Activated naive CD4-positive, alpha-beta T cell treated with anti-CD3 and anti-CD28 coated beads, Interleukin-2, amount 50 U/mL, for 72 hours (primary cell): ENCODE measurements around the gene PSMB4. TPM values are rescaled to one million over a fixed set of nuclear protein-coding genes. Genes with fewer than 3 reads are reported as not detected.
"Not testable (repeated sequence)": the region's sequence is repeated elsewhere in the genome, so short reads cannot be mapped to it uniquely, and the experiment has no call there.

Experiments
- ATAC-seq, 2 donors: fragments of 150-1000 bp; cut with Tn5 transposase; 2 replicates each; pipeline ENCODE4 v1.10.0; 2021; ENCODE audit warnings: mild to moderate bottlenecking in 2 of 2, moderate library complexity in 2 of 2
- DNase-seq, 2 donors: peaks; one replicate each; pipeline ENCODE4 v3.0.0; 2021 to 2022; ENCODE audit warnings: low spot score in 2 of 2
- H3K27ac Mint-ChIP-seq, 2 donors: one replicate each; pipeline ENCODE4 v1.8.0; 2022; ENCODE audit warnings: mild to moderate bottlenecking in 2 of 2, mixed read lengths in 2 of 2
- H3K36me3 Mint-ChIP-seq, 2 donors: one replicate each; pipeline ENCODE4 v1.8.0; 2022; ENCODE audit warnings: mixed read lengths in 2 of 2
- H3K9me3 Mint-ChIP-seq, 2 donors: one replicate each; pipeline ENCODE4 v1.8.0; 2022; ENCODE audit warnings: mixed read lengths in 2 of 2
- total RNA-seq, 2 donors: library from RNA; stranded (reverse); gene quantifications; one replicate each; pipeline ENCODE4 v1.2.3, GENCODE V29; 2022

PSMB4 gene
- total RNA-seq: 100 to 1,000 TPM; 318 to 462 TPM

GRCh38 chr1:151399324-151400171, at the start of gene PSMB4:
Gene PSMB4, plus strand, starts transcription at chr1:151399573. Its CDS starts 15 bp downstream, at chr1:151399588.
- ATAC-seq (peak; percentile 91 to 96), DNase-seq (peak; percentile 70 to 82)
- peak within 1 kb of the TSS; percentile 97 to 98 for H3K27ac Mint-ChIP-seq
- peaks cover 30 to 43% of the 10 kb centered on the region in 2 donors for H3K36me3 Mint-ChIP-seq
- H3K9me3 Mint-ChIP-seq: no peaks in the 10 kb centered on the region

DNA sequence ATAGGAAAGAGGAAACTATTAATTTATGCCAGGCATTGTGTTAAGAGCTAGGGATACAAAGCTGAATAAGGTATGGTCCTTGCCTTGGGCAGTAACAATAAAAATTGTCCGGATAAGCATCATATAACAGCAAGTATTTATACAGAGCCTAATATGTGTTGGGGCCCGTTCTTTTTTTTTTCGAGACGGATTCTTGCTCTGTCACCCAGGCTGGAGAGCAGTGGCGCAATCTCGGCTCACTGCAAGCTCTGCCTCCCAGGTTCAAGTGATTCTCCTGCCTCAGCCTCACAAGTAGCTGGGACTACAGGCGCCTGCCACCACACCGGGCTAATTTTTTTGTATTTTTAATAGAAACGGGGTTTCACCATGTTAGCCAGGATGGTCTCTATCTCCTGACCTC, 49.0 kb upstream of the PSMB4 start:
- H3K36me3 Mint-ChIP-seq: peaks cover 14 to 18% of the 10 kb centered on the region in 2 donors
- H3K9me3 Mint-ChIP-seq, DNase-seq, H3K27ac Mint-ChIP-seq, ATAC-seq: not testable (repeated sequence)

GRCh38 chr1:151352021-151352718, 47.2 kb upstream of the PSMB4 start:
- ATAC-seq (no peak), DNase-seq (no peak)
- Mint-ChIP-seq H3K9me3 (no peaks in the 10 kb centered on the region), H3K36me3 (peaks cover 0 to 9% of the 10 kb centered on the region in 2 donors), H3K27ac (no peak overlapping the region)

- H3K36me3 Mint-ChIP-seq: peaks cover 0 to 13% of the 10 kb centered on the region in 2 donors
- no peak for ATAC-seq
- peaks cover 0 to 9% of the 10 kb centered on the region in 2 donors for H3K9me3 Mint-ChIP-seq
These were observed 42.7 kb upstream of the PSMB4 start for GRCh38 chr1:151356696-151357095.

DNA sequence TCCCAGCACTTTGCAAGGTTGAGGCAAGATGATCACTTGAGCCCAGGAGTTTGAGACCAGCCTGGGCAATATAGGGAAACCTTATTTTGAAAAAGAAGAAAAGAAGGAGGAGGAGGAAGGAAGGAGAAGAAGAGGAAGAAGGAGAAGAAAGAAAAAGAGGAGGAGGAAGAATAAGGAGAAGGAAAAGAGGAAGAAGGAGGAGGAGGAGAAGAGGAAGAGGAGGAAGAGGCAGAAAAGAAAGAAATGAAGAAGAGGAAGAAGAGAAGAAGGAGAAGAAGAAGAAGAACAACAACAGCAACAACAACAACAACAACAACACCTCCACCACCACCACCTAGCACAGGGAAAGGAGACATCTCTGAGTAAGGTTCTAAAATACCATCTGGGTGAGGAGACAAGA, 37.5 kb upstream of the PSMB4 start:
- Mint-ChIP-seq H3K36me3 (peaks cover 0 to 27% of the 10 kb centered on the region in 2 donors), H3K27ac (no peak overlapping the region)

More at GRCh38 chr1:151356696-151357095, 42.7 kb upstream of the PSMB4 start:
- H3K27ac Mint-ChIP-seq: no peak overlapping the region
- no peak for DNase-seq

DNA sequence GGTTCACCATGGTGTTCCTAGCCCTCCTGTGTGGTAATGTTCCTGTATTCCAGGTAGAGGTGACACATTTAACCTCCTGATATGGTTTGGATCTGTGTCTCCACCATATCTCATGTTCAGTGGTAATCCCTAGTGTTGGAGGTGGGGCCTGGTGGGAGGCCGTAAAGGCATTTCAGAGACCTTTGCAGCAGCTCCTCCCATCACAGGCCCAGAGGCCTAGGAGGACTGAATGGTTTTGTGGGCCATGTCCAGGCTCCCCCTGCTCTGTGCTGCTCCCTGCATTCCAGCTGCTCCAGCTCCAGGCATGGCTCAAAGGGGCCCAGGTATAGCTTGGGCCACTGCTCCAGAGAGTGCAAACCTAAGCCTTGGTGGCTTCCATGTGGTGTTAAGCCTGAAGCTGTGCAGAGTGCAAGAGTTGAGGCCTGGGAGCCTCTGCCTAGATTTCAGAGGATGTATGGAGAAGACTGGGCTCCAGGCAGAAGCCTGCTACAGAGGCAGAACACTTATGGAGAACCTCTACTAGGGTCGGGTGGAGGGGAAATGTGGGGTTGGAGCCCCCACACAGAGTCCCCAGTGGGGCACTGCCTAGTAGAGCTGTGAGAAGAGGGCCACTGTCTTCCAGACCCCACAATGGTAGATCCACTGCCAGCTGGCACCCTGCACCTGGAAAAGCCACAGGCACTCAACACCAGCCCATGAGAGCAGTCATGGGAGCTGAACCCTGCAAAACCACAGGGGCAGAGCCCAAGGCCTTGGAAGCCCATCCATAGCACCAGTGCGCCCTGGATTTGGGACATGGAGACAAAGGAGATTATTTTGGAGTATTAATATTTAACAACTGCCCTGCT, 36.8 kb upstream of the PSMB4 start:
- peaks cover 0 to 27% of the 10 kb centered on the region in 2 donors for H3K36me3 Mint-ChIP-seq
- DNase-seq (no peak), ATAC-seq (no peak)
- H3K9me3 Mint-ChIP-seq: peaks cover 0 to 20% of the 10 kb centered on the region in 2 donors
- H3K27ac Mint-ChIP-seq: no peak overlapping the region

More for the DNA sequence above, 37.5 kb upstream of the PSMB4 start:
- H3K9me3 Mint-ChIP-seq: peaks cover 0 to 20% of the 10 kb centered on the region in 2 donors
- ATAC-seq (no peak), DNase-seq (no peak)

GRCh38 chr1:151364996-151365395, 34.4 kb upstream of the PSMB4 start:
- peaks cover 0 to 27% of the 10 kb centered on the region in 2 donors for H3K36me3 Mint-ChIP-seq
- no peak for ATAC-seq
- no peak for DNase-seq
- peaks cover 0 to 20% of the 10 kb centered on the region in 2 donors for H3K9me3 Mint-ChIP-seq
- H3K27ac Mint-ChIP-seq: no peak overlapping the region

- no peak overlapping the region for H3K27ac Mint-ChIP-seq
- DNase-seq (no peak), ATAC-seq (no peak)
- H3K36me3 Mint-ChIP-seq: peaks cover 0 to 10% of the 10 kb centered on the region in 2 donors
- H3K9me3 Mint-ChIP-seq: peaks cover 0 to 6% of the 10 kb centered on the region in 2 donors
These were observed 31.5 kb upstream of the PSMB4 start for GRCh38 chr1:151367658-151368392.

- H3K36me3 Mint-ChIP-seq: peaks cover 0 to 4% of the 10 kb centered on the region in 2 donors
- DNase-seq (no peak), ATAC-seq (no peak)
- H3K9me3 Mint-ChIP-seq: peaks cover 0 to 1% of the 10 kb centered on the region in 2 donors
- no peak overlapping the region for H3K27ac Mint-ChIP-seq
These were observed 30.7 kb upstream of the PSMB4 start for GRCh38 chr1:151368393-151369301.

- Mint-ChIP-seq H3K9me3 (no peaks in the 10 kb centered on the region), H3K36me3 (no peaks in the 10 kb centered on the region), H3K27ac (no peak overlapping the region)
- DNase-seq: no peak
- no peak for ATAC-seq
These were observed 30.1 kb upstream of the PSMB4 start for GRCh38 chr1:151369302-151369610.

GRCh38 chr1:151369621-151370048, 29.7 kb upstream of the PSMB4 start:
- DNase-seq (no peak), ATAC-seq (no peak)
- Mint-ChIP-seq H3K27ac (no peak overlapping the region), H3K36me3 (no peaks in the 10 kb centered on the region), H3K9me3 (no peaks in the 10 kb centered on the region)

DNA sequence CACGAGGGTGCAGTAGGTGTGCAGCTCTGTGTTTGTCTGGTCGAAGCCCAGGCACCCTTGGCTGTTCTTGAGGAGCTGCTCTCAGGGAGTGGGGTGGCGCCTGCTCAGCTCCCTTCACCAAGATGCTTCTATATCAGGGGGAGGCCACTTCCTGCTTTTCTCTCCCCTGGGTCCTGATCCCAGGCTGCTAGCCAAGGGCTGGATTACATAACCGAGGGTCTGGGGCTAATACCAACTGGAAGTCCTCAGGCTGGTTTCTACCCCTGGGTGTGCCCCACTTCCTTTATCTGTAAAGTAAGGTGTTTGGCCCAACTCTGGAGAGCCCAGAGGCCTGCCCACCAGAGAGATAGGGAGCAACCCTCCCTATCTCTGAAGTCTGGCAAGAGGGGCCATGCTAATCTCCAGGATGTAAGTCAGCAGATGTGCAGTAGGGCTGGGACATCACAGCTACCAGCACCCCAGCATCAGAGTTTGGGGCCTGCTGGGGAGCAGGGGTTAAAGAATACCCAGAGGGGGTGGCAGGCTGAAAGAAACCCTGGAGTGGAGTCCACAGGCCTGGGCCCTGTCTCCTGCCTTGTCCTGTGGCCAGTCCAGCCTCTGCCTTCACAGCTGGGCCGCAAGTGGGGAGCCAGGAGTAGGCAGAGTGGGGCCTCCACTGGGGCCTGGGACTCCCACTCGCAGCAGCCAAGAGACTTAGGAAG, 29.0 kb upstream of the PSMB4 start:
- Mint-ChIP-seq H3K27ac (no peak overlapping the region), H3K36me3 (no peaks in the 10 kb centered on the region), H3K9me3 (no peaks in the 10 kb centered on the region)
- no peak for ATAC-seq
- no peak for DNase-seq

- Mint-ChIP-seq H3K27ac (peak overlapping the region in 1 of 2 donors; percentile 48), H3K36me3 (no peaks in the 10 kb centered on the region), H3K9me3 (no peaks in the 10 kb centered on the region)
- DNase-seq (no peak), ATAC-seq (no peak)
These were observed 27.9 kb upstream of the PSMB4 start for GRCh38 chr1:151371370-151372057.
